HTR-8/SVneo (cell line): ENCODE data around the gene SPG7.
A peak's percentile ranks its signal among the peaks of the same experiment; 100 is the strongest.

Source experiments
- DNase-seq: peaks from one replicate; pipeline ENCODE4 v3.0.0; 2011; ENCODE audit warnings: low spot score, mixed read lengths; ENCODE audit not compliant: insufficient read length
- FAIRE-seq: peaks from 2 replicates; lab custom pipeline; 2011; peaks lifted over from hg19 to GRCh38; lab: Jason Lieb, UNC

The SPG7 gene

GRCh38 chr16:89484923-89485679 lies 23.1 kb upstream of the SPG7 start:
- FAIRE-seq = no peak
- DNase-seq = no peak

GRCh38 chr16:89485701-89486246 lies 22.4 kb upstream of the SPG7 start:
- FAIRE-seq (no peak), DNase-seq (no peak)

GRCh38 chr16:89489040-89489897 lies 18.9 kb upstream of the SPG7 start:
- FAIRE-seq (peak; percentile 68), DNase-seq (peak; percentile 70)

DNA sequence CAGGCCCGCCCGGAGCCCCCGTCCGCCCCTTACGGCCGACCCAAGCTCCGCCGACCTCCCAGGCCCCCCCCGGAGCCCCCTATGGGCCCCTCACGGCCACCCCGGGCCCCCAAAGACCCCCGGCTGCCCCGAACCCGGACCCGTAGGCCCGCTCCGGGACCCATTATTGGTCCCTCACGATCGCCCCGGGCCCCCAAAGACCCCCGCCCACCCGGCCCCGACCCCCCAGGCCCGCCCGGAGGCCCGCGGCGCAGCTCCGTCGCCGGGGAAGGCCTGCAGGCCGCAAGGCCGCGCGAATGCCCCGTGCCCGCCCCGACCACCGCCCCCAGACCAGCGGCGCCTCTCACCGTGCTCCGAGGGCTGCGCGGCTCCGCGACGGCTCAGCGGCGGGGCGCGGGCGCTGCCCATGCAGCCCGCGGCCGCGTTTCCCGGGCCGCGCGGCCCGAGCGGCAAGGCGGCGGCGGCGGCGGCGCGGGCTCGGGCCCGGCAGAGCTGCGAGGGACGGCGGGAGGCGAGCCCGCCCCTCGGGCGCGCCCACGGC lies 18.2 kb upstream of the SPG7 start:
- DNase-seq (no peak), FAIRE-seq (no peak)

GRCh38 chr16:89490439-89491237 lies 17.6 kb upstream of the SPG7 start, which contains the start of gene ANKRD11:
TSS of gene ANKRD11 (minus strand) at chr16:89490561. CDS start at chr16:89317019, 173,542 bp downstream.
- FAIRE-seq (peak; percentile 82), DNase-seq (peak; percentile 99)

- DNase-seq (no peak), FAIRE-seq (no peak)
Observed at GRCh38 chr16:89491238-89491869, 16.8 kb upstream of the SPG7 start.

DNA sequence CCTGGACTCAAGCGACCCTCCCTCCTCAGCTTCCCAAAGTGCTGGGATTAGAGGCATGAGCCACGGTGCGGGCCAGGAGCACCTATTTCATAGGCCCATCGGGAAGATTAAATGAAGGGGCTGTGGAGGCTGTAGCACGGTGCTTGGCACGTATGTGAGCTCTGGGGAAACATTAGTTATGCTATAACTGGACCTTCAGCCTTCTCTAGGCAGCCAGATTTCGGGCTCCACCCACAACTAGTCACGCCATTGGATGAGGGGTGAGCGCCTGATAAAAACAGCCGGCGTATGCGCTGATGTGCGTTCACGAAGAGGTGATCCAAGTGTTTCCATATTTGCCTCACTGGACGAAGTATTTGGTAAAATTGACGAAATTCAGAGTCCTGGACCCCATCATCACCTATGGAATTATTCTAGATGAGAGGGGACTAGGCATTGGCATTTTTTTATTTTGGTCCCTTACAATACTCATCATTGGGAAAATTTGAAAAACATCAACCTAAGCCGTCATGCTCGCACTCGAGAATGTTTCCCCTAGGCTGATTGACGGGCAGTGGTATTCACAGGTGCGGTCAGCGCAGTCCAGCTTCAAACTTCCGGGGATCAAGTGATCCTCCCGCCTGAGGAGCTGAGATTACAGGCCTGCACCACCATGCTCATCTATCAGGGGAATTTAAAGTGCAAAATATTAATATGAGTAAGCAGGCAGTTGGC lies 16.1 kb upstream of the SPG7 start:
- no peak for FAIRE-seq

GRCh38 chr16:89493776-89494175 lies 14.4 kb upstream of the SPG7 start:
- DNase-seq (no peak), FAIRE-seq (no peak)

More for the DNA sequence above, 16.1 kb upstream of the SPG7 start:
- DNase-seq = no peak

- no peak for FAIRE-seq
- no peak for DNase-seq
Observed at GRCh38 chr16:89495121-89495520, 13.1 kb upstream of the SPG7 start.

GRCh38 chr16:89498839-89499238 lies 9.4 kb upstream of the SPG7 start:
- no peak for DNase-seq

DNA sequence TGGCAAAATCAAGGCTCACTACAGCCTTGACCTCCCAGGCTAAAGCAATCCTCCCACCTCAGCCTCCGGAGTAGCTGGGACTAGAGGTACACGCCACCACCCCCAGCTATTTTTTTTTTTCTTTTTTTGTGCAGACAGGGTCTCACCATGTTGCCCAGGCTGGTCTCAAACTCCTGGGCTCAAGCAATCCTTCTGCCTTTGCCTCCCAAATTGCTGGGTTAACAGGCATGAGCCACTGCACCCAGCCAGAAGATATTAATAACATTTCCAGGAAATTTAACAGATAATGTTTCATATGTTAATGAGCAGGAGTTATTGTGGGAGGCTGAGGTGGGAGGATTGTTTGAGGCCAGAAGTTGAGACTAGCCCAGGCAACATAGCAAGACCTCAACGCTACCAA lies 8.4 kb upstream of the SPG7 start:
- FAIRE-seq (no peak), DNase-seq (no peak)

More at GRCh38 chr16:89498839-89499238, 9.4 kb upstream of the SPG7 start:
- no peak for FAIRE-seq

GRCh38 chr16:89502081-89502843 lies 5.9 kb upstream of the SPG7 start:
- DNase-seq (peak; percentile 36), FAIRE-seq (no peak)

GRCh38 chr16:89504091-89504490 lies 4.1 kb upstream of the SPG7 start:
- DNase-seq (no peak), FAIRE-seq (no peak)

GRCh38 chr16:89505204-89506112 lies 2.7 kb upstream of the SPG7 start:
- FAIRE-seq = no peak
- peak; percentile 62 for DNase-seq

- no peak for FAIRE-seq
Observed at GRCh38 chr16:89506113-89506504, 2.1 kb upstream of the SPG7 start.

DNA sequence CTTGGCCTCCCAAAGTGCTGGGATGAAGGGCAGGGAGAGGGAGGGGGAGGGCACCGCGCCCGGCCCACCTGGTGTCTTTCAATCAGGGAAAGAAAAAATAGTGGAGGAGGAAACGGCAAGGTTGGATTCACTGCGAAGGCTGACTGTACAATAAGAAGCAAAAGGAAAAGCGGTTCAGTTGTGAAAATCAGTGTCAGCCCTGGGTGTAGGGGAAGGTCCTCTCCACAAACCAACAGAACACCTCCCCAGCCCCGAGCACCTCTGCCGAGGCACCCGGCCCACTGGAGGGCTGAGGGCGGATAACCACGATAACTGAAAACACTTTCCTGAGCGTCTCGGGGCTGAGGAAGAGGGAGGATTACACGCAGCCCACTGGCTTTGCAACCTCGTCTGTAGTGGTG lies 1.4 kb upstream of the SPG7 start:
- DNase-seq = no peak
- no peak for FAIRE-seq

More at GRCh38 chr16:89506113-89506504, 2.1 kb upstream of the SPG7 start:
- DNase-seq = no peak

DNA sequence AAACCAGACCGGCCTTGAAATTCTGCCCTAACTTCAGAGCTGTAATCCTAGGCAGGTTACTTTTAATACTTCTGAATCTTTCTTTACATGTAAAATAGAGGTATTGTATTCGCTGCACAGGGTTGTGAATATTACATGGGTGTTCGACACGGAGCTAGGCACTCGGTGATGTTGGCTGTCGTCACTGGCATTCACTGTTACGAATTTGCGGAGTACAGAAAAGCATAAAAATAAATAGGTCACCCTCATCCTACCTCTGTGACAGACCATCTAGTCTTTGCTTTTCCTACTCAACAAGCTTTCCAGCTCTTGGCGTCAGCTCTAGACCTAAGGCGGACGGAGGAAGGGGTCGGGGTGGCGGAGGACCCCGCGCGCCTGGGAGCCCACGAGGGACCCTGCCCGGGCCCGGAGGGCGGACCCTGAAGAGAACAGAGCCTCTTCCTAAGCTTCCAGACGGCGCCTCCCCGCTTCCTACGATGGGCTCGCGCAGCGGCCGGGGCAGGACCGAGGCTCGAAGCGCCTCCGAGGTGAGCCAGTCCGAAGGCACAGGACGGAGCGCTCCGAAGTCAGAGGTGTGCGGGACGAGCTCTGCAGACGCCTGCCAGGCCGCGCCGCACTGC lies 879 bp upstream of the SPG7 start:
- DNase-seq = no peak
- no peak for FAIRE-seq
